Measurements from ENCODE around the gene SOWAHA. TPM values are rescaled to one million over a fixed set of nuclear protein-coding genes. Genes with fewer than 3 reads are reported as not detected.

SOWAHA gene
- total and polyA plus RNA-seq, 2 of the 8 experiments (the other 6 are each of a cell fraction or from before 2014, with no cell fraction given): 0.09 to 0.11 TPM

DNA sequence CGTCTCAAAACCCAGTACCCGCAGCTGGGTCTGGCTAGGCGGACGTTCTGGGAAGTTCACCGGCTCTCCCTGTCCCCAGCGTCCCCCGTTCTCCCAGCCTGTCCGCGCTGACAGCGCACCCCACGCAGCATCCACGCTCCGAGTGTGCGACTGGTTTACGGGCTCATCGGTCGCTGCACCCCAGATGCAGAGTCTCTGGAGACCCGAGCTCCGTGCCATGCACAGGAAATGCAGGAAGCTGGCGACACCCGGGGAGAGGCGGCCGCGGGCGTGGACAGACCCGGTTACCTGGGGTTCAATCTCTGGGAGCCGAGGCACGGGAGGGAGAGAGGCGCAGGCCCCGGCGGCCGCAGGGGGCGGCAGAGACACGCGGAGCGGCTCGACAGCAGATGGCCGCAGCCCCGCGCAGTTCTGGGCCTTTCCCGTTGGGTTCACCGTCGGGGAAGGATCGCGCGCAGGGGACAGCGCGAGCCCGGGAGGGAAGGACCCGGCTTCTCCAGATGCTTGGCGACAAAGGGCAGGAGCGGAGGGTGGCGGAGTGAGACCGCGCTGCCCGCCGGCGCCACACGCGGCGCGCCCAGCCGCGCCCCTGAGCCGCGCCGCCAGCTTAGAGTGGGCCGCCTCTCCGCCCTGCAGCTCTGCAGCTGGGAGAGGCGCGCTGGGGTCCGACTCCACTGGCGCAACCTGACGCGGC lies 16.8 kb downstream of the SOWAHA start (continued):
- TF ChIP-seq KDM4A (IDR thresholded peaks at IDR 0.05; ENCODE audit: low read depth, low read length, severe bottlenecking) (peak; percentile 81), BRCA1 (IDR thresholded peaks at IDR 0.05; ENCODE audit: low read depth, low read length) (no peak), PHF8 (conservative IDR thresholded peaks at IDR 0.05; ENCODE audit: low read depth, low read length) (no peak), E2F6 (IDR thresholded peaks at IDR 0.05) (peak; percentile 69), EGR1 (IDR thresholded peaks at IDR 0.05; ENCODE audit: borderline replicate concordance, low read depth, low read length) (no peak), SIN3A (conservative IDR thresholded peaks at IDR 0.05 in 1 of 2, IDR thresholded peaks at IDR 0.05 in 1 of 2; ENCODE audit: low read depth in 1 of 2, low read length in 2 of 2) (peak in 1 of 2 experiments; percentile 47; a peak in 1 of 4 replicates), POLR2A (IDR thresholded peaks at IDR 0.05; ENCODE audit: control extremely low read depth in 1 of 2, low read depth in 2 of 2, low read length in 2 of 2) (peak in 1 of 2 experiments; percentile 23; a peak in 1 of 3 replicates), RBBP5 (IDR thresholded peaks at IDR 0.05; ENCODE audit: borderline replicate concordance, low read depth, low read length) (0 out of 2 replicates have a peak, but pooled peaks have one; percentile 33), RAD21 (IDR thresholded peaks at IDR 0.05 in 1 of 2, conservative IDR thresholded peaks at IDR 0.05 in 1 of 2; ENCODE audit: low read depth in 2 of 2, low read length in 2 of 2) (peak; percentile 67 to 77), MAFK (IDR thresholded peaks at IDR 0.05; ENCODE audit: low read depth, low read length) (no peak), NANOG (IDR thresholded peaks at IDR 0.05; ENCODE audit: insufficient read depth, low read depth, low read length, poor library complexity, severe bottlenecking) (no peak), CTBP2 (IDR thresholded peaks at IDR 0.05; ENCODE audit: borderline replicate concordance, insufficient read depth, insufficient read length, low read length) (no peak), BACH1 (IDR thresholded peaks at IDR 0.05; ENCODE audit: low read length) (no peak; the same call in 1 of the 2 replicates), GTF2F1 (IDR thresholded peaks at IDR 0.05; ENCODE audit: borderline replicate concordance, low read depth, low read length) (no peak), JUND (IDR thresholded peaks at IDR 0.05; ENCODE audit: low read length) (no peak), JUN (IDR thresholded peaks at IDR 0.05; ENCODE audit: low read depth, low read length) (no peak)
- TF ChIP-seq, protein P1, sequence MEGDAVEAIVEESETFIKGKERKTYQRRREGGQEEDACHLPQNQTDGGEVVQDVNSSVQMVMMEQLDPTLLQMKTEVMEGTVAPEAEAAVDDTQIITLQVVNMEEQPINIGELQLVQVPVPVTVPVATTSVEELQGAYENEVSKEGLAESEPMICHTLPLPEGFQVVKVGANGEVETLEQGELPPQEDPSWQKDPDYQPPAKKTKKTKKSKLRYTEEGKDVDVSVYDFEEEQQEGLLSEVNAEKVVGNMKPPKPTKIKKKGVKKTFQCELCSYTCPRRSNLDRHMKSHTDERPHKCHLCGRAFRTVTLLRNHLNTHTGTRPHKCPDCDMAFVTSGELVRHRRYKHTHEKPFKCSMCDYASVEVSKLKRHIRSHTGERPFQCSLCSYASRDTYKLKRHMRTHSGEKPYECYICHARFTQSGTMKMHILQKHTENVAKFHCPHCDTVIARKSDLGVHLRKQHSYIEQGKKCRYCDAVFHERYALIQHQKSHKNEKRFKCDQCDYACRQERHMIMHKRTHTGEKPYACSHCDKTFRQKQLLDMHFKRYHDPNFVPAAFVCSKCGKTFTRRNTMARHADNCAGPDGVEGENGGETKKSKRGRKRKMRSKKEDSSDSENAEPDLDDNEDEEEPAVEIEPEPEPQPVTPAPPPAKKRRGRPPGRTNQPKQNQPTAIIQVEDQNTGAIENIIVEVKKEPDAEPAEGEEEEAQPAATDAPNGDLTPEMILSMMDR (IDR thresholded peaks at IDR 0.05; ENCODE audit: control extremely low read depth in 1 of 3, insufficient read depth in 1 of 3, low read depth in 1 of 3, low read length in 3 of 3): peak in 2 of 3 experiments; percentile 70 to 80; a peak in 3 of 4 replicates
